AG04449 (cell line): Measurements from ENCODE around the gene HEATR9.

Experiments
- CTCF ChIA-PET: fragments of 350-600 bp; formaldehyde crosslinking; extraction: SDS; loops from one replicate; lab custom pipeline; 2021; ENCODE audit warnings: antibody characterized with exemption; lab: Yijun Ruan, JAX
- POLR2A ChIA-PET: fragments of 400-600, 350-600 bp; formaldehyde crosslinking; extraction: SDS; loops from one replicate; lab custom pipeline; 2020; ENCODE audit warnings: antibody characterized with exemption, inconsistent platforms; lab: Yijun Ruan, JAX
- DNase-seq: peaks from one replicate; pipeline ENCODE4 v3.0.0-alpha.2; 2010; ENCODE audit warnings: low read depth, low spot score
- H3K4me3 ChIP-seq: 2 replicates; pipeline ENCODE4 v1.5.1; 2011; ENCODE audit warnings: low read depth, mild to moderate bottlenecking, control low read depth, low read length
- TF ChIP-seq, protein P1 (sequence below): IDR thresholded peaks from one replicate; pipeline ENCODE4 v1.5.1; 2011; ENCODE audit warnings: mild to moderate bottlenecking, moderate library complexity, low read length, control low read depth, inconsistent platforms; ENCODE audit not compliant: insufficient read depth; ENCODE audit errors: missing control alignments

The HEATR9 gene

DNA sequence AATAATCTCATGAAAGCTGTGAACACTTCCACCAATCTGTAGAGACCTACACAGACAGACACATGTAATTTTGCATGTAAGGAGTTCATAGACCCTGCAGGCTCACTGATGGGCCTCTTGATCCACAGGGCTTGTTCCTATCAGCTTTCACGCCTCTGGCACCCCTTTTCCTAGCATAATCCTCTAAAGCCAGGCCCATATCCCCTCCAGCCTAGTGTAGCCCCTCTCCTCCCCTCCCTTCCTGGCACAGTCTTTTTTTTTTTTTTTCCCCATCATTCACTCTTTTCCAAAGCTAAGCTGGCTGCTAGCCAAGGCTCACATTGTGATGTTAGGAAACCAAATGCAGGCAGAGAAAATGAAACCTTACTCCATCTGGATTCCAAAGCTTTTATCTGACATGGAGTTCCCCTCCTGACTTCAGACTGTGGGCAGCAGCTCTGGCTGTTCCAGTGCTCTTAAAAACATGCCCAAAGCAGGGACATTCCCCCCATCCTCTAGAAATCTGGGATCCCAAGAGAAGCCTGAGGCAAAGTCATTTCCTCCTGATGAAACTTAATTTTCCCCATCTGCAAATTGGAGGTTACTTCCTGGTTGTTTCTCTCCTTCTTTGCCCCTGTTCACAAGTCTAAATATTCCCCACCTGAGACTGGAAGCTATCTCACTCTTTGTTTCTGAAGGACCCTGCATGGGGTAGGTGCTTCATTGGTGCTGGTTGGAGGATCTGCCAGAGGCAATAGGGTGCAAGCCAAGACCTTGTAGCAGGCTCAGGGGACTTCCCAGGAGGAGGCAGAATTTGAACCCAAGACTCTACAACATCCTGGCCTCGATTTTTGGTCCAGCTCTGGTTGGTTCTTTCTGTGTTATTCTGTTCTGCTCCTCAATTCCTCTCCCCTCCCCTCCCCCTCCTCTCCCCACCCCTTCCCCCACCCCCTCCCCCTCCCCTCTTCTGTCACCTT, 21.4 kb upstream of the HEATR9 start:
- peak; percentile 36 for DNase-seq
- ChIA-PET POLR2A (no interaction called here), CTCF (interaction anchor here (0.6 to 0.7 kb wide), 2 partner anchors 40 to 43 kb away, joined by 3 read pairs; no protein-coding TSS in a partner anchor)
- no peak overlapping the region for H3K4me3 ChIP-seq
- TF ChIP-seq, protein P1, sequence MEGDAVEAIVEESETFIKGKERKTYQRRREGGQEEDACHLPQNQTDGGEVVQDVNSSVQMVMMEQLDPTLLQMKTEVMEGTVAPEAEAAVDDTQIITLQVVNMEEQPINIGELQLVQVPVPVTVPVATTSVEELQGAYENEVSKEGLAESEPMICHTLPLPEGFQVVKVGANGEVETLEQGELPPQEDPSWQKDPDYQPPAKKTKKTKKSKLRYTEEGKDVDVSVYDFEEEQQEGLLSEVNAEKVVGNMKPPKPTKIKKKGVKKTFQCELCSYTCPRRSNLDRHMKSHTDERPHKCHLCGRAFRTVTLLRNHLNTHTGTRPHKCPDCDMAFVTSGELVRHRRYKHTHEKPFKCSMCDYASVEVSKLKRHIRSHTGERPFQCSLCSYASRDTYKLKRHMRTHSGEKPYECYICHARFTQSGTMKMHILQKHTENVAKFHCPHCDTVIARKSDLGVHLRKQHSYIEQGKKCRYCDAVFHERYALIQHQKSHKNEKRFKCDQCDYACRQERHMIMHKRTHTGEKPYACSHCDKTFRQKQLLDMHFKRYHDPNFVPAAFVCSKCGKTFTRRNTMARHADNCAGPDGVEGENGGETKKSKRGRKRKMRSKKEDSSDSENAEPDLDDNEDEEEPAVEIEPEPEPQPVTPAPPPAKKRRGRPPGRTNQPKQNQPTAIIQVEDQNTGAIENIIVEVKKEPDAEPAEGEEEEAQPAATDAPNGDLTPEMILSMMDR: no peak

DNA sequence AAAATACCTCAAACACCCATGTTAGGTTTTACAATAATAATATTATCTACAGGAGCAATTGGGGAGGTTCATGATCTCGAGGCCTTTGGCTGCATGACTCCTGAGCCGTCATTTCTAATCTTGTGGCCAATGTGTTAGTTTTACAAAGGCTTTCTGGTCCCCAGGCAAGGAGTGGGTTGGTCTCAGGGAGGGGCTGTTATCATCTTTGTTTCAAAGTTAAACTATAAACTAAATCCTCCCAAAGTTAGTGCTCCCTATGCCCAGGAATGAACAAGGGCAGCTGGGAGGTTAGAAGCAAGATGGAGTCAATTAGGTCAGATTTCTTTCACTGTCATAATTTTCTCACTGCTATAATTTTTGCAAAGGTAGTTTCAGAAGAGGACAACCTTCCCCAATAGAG, 20.6 kb upstream of the HEATR9 start:
- DNase-seq: no peak
- POLR2A ChIA-PET: no interaction called here
- CTCF ChIA-PET: no interaction called here
- H3K4me3 ChIP-seq: no peak overlapping the region
- TF ChIP-seq, protein P1: no peak

DNA sequence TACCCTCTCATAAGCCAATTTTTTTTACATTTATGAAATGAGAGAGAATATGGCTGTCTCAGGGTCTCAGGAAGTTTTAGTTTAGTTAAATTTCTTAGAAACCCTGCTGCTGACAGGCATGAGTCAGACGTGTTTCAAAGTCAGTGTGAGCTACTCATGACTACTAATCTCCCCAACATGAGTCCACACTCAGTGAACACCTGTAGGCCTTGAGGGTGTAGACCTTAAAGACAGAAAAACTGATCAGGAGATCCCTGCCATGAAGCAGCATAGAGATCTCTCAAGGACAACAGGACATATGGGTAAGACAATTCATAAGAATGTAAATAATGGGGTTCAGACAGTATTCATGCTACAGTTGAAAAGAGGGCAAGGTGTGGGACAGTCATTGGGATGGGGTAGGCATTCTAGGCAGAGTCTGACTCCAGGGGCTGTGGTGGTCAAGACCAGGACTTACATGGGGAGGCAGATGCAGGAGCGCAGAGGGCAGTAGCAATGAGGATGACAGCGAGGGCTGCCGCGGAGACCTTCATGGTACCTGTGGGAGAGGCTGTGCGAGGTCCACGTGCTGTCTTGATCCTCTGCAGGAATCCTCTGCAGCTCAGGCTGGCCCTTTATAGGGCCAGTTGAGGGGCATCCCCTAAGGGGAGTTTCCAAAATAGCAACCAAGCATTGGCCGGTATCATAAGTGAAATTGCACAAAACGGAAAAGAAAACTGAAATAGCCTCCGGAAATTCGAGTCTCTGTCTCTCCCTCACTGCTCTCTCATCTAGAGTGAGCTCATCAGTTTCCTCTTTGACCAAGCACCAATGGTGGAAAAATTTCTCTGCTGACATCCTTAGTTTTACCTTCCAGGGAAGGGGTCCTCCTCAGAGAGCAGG, 11.3 kb upstream of the HEATR9 start, which contains the start of gene CCL5:
CCL5 (minus strand) TSS at position 588 of the 882 bp plus-strand sequence.
- H3K4me3 ChIP-seq: no peak within 1 kb of the TSS
- TF ChIP-seq, protein P1: no peak
- POLR2A ChIA-PET: no interaction called here
- no peak for DNase-seq
- CTCF ChIA-PET: no interaction called here

DNA sequence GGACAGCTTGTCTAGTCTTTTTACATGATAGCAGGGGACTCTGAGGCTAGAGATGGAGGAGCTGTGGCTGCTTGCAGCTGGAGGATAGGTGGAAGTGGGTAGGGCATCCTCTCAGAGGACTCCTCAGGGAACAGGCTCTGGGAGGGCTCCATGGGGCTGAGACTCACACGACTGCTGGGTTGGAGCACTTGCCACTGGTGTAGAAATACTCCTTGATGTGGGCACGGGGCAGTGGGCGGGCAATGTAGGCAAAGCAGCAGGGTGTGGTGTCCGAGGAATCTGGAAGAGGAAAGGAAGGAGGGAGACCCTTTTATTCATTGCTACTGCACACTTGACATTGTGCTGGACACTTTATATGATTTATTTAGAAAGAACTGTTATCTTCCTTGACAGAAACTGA, 9.7 kb upstream of the HEATR9 start:
- CTCF ChIA-PET: no interaction called here
- no peak for DNase-seq
- H3K4me3 ChIP-seq: no peak overlapping the region
- TF ChIP-seq, protein P1: no peak
- POLR2A ChIA-PET: interaction anchor here (0.6 kb wide), 1 partner anchor 938 kb away, joined by 4 read pairs; no protein-coding TSS in a partner anchor

DNA sequence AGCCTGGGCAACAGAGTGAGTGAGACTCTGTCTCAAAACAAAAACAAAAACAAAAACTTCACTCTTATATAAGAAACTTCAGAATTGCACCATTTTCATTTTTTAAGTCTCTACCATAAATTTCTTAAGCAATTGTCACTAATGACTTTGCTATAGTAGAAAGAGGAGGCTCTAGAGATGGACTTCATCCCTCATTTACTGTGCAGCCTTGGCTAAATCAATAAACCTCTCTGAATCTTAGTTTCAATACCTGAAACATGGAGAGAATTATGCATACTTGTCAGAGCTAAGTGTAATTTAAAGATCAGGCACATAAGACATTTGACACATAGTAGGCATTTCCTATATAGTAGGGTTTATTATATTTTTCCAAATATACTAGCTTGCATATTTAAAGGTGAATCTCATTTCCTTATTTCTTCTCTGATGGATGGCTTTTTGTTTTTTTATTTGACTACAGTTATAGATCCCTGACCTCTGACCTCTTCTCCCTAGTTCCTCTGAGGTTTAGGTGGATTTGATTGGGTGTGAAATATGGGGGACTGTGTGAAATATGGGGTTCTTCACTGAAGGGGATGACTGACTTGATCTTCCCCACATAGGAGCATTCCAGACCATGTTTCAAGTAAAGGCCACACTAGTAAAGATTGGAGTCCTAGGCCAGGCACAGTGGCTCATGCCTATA, 8.8 kb upstream of the HEATR9 start:
- POLR2A ChIA-PET: interaction anchor here (0.6 kb wide), 2 partner anchors 36 to 937 kb away, joined by 3 to 4 read pairs; no protein-coding TSS in a partner anchor
- no peak for DNase-seq
- TF ChIP-seq, protein P1: no peak
- H3K4me3 ChIP-seq: no peak overlapping the region
- CTCF ChIA-PET: no interaction called here
